HT1080 (cell line): ENCODE results near the gene CDCA7. TPM values are rescaled to one million over a fixed set of nuclear protein-coding genes. Genes with fewer than 3 reads are reported as not detected.
A peak's percentile ranks its signal among the peaks of the same experiment; 100 is the strongest.
"Not testable (repeated sequence)": the region's sequence is repeated elsewhere in the genome, so short reads cannot be mapped to it uniquely, and the experiment has no call there.

Experiments used
- DNase-seq: peaks from one replicate; pipeline ENCODE4 v3.0.0-alpha.2; 2015; ENCODE audit warnings: low read depth
- polyA plus RNA-seq, 2 experiments: library from polyadenylated mRNA; depleted of rRNA; stranded (reverse); fragments of >200 nt; gene quantifications; 2 replicates each; pipeline ENCODE4 v1.2.3, GENCODE V29; 2015
- total RNA-seq: library from RNA; depleted of rRNA; stranded (reverse); fragments of >200 nt; shearing (Covaris generic); gene quantifications from 2 replicates; pipeline ENCODE4 v1.2.3, GENCODE V29; 2014; rRNA removed

Gene CDCA7
- total RNA-seq, result 24.6 and 25.4 TPM in 2 replicates
- 42.7 and 45.5 TPM in 2 replicates for polyA plus RNA-seq (2015; cell fraction: cytosol; rRNA removed)
- 63.9 and 64.2 TPM in 2 replicates for polyA plus RNA-seq (2015; cell fraction: nucleus; rRNA removed)

DNA sequence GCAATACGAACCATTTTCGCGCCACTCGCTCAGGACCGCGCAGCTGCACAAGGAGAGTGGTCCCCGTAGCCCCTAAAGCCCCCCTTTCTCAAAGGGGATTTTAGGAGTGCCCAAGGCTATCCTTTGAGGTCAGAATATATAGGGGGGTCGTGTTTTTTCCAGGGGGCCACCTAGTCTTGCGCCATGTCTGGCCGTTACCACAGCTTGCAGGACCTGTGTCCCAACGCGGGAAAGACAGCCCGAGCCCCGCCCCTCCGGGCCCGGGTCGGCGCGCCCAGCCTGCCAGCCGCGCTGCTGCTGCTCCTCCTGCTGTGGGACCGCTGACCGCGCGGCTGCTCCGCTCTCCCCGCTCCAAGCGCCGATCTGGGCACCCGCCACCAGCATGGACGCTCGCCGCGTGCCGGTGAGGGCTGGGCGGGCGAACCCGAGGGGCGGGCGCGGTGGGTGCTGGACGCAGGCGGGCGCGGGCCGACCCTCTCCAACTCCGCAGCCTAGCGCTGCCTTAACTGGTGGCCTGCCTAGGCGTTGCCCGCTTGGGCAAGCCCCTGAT is at the start of gene CDCA7:
Gene CDCA7, plus strand, starts transcription at position 291 of the 550 bp plus-strand sequence. Its CDS starts 92 bp downstream, at position 383.
- DNase-seq, result peak; percentile 71

DNA sequence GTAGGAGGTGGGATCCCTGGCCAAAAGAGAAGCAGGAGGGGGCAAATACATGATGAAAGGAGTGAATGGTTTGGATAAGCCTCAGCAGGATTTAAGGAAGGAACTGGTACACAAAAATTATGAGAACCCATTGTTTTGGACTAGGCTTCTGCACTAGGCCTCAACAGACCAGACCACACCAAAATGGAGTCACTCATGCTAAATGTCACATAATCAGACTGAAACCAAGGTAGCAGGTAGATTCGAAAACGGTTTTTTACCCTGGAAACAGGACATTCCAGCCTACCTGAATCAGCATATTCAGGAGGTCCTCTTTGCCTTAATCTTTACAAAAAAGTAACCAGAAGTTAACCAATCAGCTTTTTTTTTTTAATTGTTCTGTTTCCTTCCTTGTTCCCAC is 49.4 kb upstream of the CDCA7 start:
- DNase-seq, result no peak

DNA sequence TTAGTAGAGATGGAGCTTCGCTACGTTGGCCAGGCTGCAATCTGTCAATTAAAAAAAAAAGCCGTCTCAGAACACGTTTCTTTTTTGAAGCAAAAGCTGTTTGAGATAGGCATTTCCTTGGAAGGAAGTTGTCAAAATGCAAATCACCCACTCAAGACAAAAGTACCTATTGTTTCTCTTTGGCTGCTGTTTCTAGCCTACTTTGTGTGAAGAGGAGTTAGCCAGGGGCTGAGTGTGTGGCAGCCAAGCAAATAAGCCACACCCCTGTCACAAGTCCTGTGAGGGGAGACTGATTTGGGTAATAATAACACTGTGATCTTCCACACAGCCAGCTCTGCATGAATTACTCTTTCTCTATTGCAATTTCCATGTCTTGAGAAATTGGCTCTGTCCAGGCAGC is 47.4 kb upstream of the CDCA7 start:
- peak; percentile 48 for DNase-seq

DNA sequence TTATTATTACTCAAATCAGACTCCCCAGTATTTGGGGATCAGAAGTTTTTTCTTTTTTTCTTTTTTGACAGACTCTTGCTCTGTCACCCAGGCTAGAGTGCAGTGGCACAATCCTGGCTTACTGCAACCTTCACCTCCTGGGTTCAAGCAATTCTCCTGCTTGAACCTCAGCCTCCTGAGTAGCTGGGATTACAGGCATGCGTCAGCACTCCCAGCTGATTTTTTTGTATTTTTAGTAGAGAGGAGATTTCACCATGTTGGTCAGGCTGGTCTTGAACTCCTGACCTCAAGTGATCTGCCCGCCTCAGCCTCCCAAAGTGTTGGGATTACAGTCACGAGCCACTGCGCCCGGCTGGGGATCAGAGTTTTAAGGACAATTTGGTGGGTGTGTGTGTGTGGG is 45.3 kb upstream of the CDCA7 start:
- not testable (repeated sequence) for DNase-seq

DNA sequence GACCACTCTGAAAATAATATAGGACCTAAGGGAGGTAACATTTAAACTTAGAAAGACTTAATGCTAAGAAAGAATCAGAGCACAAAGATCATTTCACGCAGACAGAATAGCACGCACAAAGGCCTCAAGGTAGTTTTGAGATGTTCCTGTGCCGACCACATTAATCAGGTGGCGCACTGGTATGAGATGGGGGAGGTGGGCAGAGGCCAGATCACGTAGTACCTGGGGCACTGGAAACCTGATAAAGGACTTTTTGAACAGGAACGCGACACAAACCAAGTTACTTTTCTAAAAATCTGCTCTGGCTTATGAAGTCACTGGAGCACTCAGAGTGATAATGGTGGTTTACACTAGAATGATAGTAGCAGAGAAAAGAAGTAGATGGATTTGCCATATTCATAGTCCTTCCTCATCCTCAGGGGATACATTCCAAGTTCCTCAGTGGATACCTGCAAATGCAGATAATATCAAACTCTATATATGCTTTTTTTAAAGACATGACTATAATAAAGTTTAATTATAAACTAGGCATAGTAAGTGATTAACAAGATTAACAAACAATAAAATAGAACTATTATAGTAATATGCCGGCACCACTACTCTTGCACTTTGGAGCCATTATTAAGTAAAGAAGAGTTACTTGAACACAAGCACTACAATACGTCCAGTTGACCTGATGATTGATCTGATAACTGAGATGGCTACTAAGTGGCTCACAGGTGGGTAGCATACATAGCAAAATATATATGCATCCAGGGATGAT is 42.6 kb upstream of the CDCA7 start:
- no peak for DNase-seq

DNA sequence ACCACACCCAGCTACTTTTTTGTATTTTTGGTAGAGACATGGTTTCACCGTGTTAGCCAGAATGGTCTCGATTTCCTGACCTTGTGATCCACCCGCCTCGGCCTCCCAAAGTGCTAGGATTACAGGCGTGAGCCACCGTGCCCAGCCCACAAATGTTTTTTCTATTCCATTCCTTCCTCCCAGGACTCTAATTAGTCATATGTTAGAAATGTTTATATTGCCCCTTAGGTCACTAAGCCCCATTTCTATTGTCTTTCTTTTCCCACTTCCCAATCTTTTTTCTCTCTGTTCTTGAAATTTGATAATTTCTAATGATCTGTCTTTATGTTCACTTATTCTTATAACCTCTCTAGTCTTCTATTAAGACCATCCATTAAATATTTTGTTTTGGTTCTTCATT is 31.3 kb upstream of the CDCA7 start:
- peak; percentile 51 for DNase-seq

DNA sequence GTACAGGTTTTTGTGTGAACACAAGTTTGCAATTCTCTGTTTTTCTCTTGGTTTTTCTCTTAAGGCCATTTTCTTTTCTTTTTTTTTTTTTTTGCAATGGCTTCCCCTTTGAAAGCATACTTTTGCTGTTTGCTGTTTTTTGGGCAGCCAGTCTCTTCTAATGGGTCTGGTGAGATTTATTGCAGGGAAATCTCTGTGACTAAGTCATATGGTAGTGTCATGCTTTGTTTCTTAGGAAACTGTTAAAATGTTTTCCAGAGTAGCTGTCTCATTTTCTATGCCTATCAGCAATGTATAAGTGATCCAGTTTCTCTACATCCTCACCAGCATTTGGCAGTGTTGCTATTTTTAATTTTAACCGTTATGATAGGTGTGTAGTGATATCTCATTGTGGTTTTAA is 27.9 kb upstream of the CDCA7 start:
- DNase-seq, result no peak

DNA sequence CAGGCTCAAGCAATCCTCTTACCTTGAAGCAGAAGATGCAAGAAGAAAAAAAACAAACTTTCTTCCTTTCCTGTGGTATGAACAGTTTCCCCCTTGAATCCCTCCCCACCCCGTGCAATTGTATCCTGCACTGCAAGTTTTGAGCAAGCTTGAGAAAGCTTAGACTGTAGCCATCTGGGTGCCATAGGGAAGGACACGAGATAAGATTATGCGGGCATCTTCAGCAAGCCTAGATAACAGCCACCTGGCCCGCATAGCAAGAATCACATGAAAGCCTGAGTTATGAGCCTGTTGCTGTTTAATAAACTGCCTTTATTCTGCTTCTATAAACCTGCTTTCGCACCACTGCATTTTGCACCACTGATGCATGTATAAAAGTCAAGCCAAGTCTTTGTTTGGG is 27.3 kb upstream of the CDCA7 start:
- DNase-seq, result no peak

DNA sequence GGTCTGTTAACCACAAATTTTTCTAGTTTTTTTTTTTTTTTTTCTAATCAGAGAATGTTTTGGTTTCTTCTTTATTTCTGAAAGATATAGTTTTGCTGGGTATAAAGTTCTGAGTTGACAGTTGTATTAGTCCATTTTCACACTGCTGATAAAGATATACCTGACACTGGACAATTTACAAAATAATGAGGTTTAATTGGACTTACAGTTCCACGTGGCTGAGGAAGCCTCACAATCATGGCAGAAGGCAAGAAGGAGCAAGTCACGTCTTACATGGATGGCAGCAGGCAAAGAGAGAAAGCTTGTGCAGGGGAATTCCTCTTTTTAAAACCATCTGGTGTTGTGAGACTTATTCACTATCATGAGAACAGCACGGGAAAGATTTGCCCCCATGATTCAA is 21.7 kb upstream of the CDCA7 start:
- DNase-seq, result not testable (repeated sequence)

DNA sequence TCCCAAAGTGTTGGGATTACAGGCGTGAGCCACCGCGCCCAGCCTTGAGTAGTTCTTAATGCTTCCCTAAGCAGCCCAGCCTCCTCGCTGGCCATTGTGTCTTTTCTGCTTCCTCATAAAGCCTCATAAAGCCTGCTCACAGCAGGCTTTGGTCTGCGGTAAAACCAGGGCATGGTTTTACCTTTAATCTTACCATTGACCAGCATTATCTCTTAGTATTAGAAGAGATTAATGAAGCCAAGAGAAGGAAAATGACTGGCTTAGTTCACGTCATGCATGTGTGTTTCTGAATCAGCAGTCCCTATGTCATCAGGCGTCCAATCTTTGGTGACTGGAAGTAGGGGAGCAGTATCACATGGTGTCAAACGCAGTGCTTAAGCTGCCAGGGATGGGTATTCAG is 14.9 kb upstream of the CDCA7 start:
- no peak for DNase-seq

DNA sequence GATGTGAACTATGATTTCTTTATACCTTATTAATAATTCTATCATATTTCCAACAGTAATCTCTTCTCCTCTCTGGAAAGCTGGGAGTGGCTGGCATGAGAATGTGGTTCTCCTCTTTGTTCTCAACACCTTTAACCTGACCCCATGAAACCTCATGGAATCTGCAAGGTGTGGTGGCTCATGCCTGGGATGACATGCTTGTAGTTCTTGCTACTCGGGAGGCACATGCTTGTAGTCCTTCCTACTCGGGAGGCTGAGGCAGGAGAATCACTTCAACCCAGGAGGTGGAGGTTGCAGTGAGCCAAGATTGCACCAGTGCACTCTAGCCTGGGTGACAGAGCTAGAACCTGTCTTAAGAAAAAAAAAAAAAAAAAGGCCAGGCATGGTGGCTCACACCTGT is 10.8 kb upstream of the CDCA7 start:
- no peak for DNase-seq

DNA sequence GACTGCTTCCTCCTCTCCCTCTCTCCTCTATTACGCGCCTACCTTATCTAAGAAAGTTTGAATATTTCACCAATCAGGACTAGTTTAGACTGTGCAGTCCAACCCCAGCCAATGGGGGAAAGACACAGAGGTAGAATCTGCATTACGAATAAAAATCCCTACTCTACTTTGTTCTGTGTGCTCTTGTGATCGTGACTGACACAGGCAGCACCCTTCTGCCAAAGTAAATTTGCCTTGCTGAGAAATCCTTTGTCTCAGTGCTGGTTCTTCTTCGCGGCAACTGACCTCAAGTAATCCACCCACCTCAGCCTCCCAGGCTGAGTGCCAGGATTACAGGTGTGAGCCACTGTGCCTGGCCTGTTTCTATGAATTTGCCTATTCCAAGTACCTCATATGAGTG is 8.6 kb upstream of the CDCA7 start:
- DNase-seq, result no peak

DNA sequence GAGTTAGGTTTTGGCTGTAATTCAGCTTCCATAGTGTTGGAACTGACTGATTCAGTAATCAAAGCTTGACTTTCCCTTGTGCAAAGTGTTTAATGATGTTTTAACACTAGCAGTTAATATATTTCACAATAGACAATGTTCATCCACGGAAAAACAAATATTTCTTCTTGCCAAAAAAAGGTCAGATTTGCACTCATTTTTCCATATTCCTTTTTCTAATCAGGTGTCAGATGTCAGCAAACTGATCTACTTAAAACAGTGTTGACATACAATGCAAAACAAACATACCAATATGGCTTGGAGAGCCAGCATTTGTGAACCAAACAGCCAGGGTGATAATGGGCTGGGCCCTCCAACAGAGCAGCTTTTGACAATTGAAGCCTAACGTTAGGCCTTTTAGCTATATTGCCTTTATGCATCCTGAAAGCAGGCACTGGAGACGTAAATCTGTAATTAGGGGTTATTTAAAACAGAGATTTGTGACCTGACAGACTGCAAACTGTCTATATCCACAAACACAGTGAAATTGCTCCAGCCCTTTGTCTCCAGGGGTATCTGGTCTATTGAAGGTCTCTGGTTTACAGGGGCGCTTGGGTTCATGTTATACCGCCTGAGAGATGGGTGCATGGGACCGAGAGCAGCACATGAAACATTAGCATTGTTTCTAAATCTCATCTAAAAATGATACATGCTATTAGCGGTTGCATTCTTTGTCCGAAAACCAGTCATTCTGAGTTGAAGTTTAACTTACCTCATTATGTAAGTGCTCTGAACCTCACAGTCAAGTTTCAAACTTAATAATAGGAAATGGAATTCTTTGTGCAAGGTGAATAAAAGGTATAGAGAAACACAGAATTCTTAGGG is 7.1 kb upstream of the CDCA7 start:
- DNase-seq, result no peak

DNA sequence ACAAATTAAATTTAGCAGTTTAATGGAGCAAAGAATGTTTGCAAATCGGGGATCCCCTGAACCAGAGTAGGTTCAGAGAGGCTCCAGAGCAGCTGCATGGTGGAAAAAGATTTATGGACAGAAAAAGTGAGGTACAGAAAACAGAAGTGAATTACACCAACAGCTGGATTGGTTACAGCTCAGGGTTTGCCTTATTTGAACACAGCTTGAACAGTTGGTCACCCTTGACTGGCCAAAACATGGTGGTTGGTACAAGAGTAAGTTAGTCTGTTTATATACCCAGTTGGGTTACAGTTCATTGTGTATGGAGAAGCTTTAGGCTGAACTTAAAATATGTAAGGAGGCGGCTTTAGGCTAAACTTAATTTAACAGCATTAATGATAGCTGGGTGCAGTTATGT is 5.4 kb upstream of the CDCA7 start:
- no peak for DNase-seq

DNA sequence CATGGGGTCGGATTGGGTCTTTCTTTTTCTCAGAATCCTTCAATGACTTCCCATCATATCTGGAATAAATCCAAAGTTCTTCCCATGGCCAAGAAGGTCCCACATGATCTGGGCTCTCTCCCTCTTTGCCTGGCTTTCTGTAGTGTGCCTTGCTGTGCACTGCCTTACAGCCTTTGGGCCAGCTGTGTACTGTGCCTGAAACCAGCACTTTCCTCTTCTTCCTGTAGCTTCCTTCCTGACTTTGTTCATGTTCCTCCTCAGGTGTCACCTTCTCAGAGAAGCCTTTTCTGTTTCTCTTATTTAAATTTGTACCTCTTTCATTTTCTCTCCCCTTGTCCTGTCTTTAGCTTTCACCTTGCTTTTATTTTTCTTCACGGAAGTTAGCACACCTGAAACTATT is 4.3 kb upstream of the CDCA7 start:
- no peak for DNase-seq

DNA sequence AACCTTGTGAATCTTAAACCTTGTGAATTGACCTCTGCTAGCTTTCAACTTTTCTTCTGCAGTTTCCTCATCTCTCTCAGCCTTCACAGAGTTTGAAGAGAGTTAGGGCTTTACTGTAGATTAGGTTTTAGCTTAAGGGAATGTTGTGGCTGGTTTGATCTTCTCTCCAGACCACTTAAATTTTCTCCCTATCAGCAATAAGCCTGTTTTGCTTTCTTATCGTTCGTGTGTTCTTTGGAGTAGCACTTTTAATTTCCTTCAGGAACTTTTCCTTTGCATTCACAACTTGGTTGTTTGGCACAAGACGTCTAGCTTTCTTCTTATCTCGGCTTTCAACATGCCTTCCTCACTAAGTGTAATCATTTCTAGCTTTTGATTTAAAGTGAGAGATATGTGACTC is 2.8 kb upstream of the CDCA7 start:
- no peak for DNase-seq

DNA sequence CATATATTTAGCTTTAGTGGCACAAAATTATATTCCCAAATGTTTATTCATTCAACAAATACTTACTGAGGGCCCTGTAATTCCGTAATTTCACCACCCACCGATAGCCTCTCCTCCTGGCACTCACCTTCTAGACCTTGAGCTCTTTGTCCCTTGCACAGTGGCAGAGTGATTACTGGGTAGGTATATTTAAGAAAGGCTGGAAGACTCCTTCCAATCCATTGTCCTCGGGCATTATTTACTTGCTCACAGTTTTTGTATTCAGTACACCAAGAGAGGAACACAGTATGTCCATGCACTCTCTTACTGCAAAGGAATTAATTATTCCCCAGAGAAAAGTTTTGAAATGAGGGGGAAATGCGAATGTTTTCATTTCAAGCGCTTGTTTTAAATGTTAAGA is 1.1 kb upstream of the CDCA7 start:
- DNase-seq, result no peak

DNA sequence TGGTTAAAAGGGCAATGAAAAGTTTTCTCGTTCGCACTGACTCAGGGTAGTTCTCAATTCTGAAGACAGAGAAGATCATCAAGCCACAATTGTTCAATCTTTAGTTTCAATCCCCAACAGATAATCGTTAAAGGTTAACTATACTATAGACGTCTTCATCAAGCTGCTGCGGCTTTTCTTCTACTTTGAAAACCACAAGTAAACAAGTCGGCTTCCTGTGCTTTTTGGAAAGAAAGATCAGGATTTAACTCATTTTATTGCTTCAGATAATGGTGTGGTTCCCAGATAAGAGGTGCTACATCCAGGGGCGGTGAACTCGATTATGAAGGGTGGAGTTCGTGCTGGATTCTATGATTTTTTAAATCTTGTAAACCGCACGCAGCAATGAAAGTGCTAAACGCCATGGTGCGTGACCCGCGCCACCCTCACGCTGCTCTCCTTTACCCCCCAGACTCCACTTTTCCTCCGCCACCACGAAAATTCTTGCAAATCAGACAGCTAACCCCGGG is 545 bp upstream of the CDCA7 start:
- no peak for DNase-seq

DNA sequence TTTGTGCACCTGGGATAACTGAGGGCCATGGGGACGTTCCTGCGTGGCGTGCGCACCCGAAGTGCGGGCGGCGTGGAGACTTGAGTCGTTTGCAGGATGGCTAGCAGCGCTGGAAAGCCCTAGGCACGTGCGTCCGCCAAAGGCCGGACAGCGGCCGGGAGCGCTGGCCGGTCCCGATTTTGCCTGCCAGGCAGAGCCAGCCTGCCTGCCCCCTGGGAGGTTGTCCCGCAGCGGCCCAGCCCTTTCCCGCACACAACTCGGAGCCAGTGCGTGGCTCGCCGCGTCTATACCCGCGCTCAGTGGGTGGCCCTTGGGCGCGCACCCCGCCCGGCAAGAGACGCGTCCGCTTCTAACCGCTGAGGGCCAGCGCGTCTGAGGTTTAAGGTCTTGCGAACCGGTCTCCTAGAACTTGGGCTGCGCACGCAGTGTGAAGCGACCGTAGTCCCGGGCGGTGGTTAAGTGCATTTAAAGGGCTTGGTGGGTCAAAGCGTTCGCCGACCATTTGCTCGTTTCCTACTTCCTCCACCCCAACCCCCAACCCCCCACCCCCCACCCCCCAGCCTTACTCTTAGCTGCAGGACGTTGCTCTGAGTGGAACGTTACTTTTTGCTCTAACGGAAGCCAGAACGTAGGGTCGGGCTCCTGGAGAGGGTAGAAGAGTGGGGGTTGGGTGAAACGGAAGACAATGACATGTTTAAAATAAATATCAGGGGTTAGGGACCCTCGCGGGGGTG is 627 bp downstream of the CDCA7 start:
- peak; percentile 44 for DNase-seq

DNA sequence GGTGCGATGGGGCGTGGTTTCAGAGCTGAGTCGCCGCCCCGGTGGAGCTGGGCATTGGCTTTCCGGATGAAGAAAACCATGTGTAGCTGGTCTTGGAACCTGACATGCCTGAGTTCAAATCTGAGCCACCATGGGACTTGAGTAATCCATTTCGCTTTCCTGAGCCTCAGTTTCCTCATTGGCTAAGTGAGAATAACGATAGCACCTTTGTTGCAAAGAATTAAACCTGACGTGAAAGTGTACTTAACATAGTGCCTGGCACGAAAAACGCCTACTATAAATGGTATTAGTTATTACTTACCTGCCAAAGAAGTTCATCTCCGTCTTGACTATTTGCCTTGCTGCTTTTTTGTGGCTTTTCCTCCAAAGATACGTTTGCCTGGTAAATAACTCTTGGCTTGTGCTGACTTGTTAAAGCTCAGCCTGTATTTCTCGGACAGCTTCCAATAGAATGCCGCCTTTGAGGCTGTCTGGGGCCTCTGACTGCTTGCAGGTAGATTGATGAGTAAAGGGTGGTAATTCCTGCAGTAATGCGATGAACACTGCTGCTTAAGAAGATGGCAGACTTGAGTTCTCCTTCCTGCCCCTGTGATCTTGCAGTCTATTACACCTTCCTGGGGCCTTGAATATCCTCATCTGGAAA is 1.3 kb downstream of the CDCA7 start:
- DNase-seq, result no peak

DNA sequence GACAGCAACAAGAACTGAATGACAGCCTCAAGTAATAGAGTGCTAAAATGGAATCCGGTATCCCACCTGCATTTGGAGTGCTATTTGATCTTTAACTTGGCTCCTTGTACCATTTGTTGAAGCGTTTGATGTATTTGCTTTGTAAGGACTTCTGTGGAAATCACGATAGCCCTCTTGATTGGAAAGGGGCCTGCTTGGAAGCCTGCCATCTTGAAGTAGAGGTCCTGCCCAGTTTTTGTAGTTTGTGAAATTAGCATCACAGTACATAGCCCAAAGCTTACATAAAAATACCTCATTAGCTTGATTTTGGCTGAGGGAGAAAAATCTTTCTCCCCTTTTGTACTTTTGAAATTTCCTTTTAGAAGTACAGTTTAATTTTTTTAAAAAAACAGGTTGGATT is 2.7 kb downstream of the CDCA7 start:
- no peak for DNase-seq
